K562 (cell line): ENCODE results near the gene TOR1B. TPM values are rescaled to one million over a fixed set of nuclear protein-coding genes. Genes with fewer than 3 reads are reported as not detected.
A peak's percentile ranks its signal among the peaks of the same experiment; 100 is the strongest.

ENCODE experiments used
- ADNP ChIP-seq: fragments of 200-800 bp; sonication (Bioruptor generic); IDR thresholded peaks from 2 replicates; pipeline ENCODE4 v1.6.1; 2016; ENCODE audit warnings: missing genetic modification characterization, missing compliant biosample characterization
- BHLHE40 ChIP-seq: IDR thresholded peaks from 2 replicates; pipeline ENCODE4 v1.6.1; 2011; ENCODE audit warnings: low read length, improper control_type of control experiment
- E2F6 ChIP-seq, 2 experiments: IDR thresholded peaks; 2 replicates each; pipeline ENCODE4 v1.6.1; 2011; ENCODE audit warnings: borderline replicate concordance in 1 of 2, control low read depth in 1 of 2, low read depth in 1 of 2, low read length in 1 of 2, mild to moderate bottlenecking in 1 of 2, mixed read lengths in 1 of 2, moderate library complexity in 1 of 2; ENCODE audit not compliant: insufficient read depth in 1 of 2, insufficient read length in 1 of 2, poor library complexity in 1 of 2, severe bottlenecking in 1 of 2; ENCODE audit errors: extremely low read depth in 1 of 2
- ESRRA ChIP-seq: fragments of 450-650 bp; IDR thresholded peaks from 2 replicates; pipeline ENCODE4 v1.6.1; 2014; ENCODE audit warnings: low read depth, mild to moderate bottlenecking, moderate library complexity, borderline replicate concordance
- HDAC1 ChIP-seq, 2 experiments: fragments of 450-650 bp; IDR thresholded peaks; 2 replicates each; pipeline ENCODE4 v1.6.1; 2016 to 2017; ENCODE audit warnings: inconsistent platforms in 1 of 2, mild to moderate bottlenecking in 1 of 2, moderate library complexity in 1 of 2
- TEAD1 ChIP-seq, 2 experiments: fragments of 450-650 bp in 1 of 2; sonication (generic) in 1 of 2; formaldehyde crosslinking; IDR thresholded peaks; 2 replicates each; pipeline versions ENCODE4 v1.4.0 to v1.8.0; 2020 to 2022; ENCODE audit warnings: mild to moderate bottlenecking in 2 of 2, missing genetic modification reagents in 1 of 2
- THAP12 ChIP-seq: fragments of 250-450 bp; sonication (Bioruptor Pico); IDR thresholded peaks from 2 replicates; pipeline ENCODE4 v1.9.0; 2021; ENCODE audit warnings: mild to moderate bottlenecking, inconsistent platforms
- USF1 ChIP-seq: sonication (generic); formaldehyde crosslinking; IDR thresholded peaks from 2 replicates; pipeline ENCODE4 v1.9.0; 2022; ENCODE audit warnings: mild to moderate bottlenecking, missing genetic modification reagents
- ZBTB7A ChIP-seq: IDR thresholded peaks from 2 replicates; pipeline ENCODE4 v1.6.1; 2011; ENCODE audit warnings: low read depth, mild to moderate bottlenecking, low read length, moderate library complexity, borderline replicate concordance; ENCODE audit not compliant: control insufficient read depth
- ZNF589 ChIP-seq: fragments of 200-800 bp; sonication (Bioruptor generic); IDR thresholded peaks from 2 replicates; pipeline ENCODE4 v1.6.1; 2016; ENCODE audit warnings: low read depth, missing genetic modification characterization, missing compliant biosample characterization
- polyA plus RNA-seq, 8 experiments: library from polyadenylated mRNA; depleted of rRNA in 4 of 8; stranded (reverse) in 5 of 8; unstranded in 3 of 8; fragments of >200 nt; fragmentation: Nextera tagmentation in 2 of 8; fragmentation: Illumina TruSeq in 1 of 8; extraction: Ambion mirVana in 2 of 8; extraction: Trizol in 1 of 8; gene quantifications; 2 replicates each; pipeline versions ENCODE4 v1.2.1 to v1.2.3, GENCODE V29; 2011 to 2014; ENCODE audit warnings: inconsistent platforms in 1 of 8, missing spikeins in 1 of 8
- total RNA-seq, 7 experiments: library from RNA; depleted of rRNA in 6 of 7; stranded (reverse); fragments of >200 nt in 6 of 7; fragmentation: Illumina TruSeq in 2 of 7; extraction: Trizol in 2 of 7; gene quantifications; 2 replicates each; pipeline versions ENCODE4 v1.2.1 to v1.2.3, GENCODE V29; 2011 to 2021; ENCODE audit warnings: low replicate concordance in 1 of 7
- TF ChIP-seq, protein P1 (sequence below): sonication (generic); formaldehyde crosslinking; IDR thresholded peaks from 2 replicates; pipeline ENCODE4 v1.8.0; 2022; ENCODE audit warnings: mild to moderate bottlenecking, missing genetic modification reagents

The TOR1B gene
- total and polyA plus RNA-seq, 9 of the 15 experiments (the other 6 are each of a cell fraction or from before 2014, with no cell fraction given) = 4.2 to 36.5 (median 24.6) TPM

- TF ChIP-seq THAP12 (CRISPR knock-in tag) (peak; percentile 51; the same call in 1 of the 2 replicates), BHLHE40 (peak; percentile 93), ZNF589 (peak; percentile 84), USF1 (CRISPR knock-in tag) (peak; percentile 58; the same call in 1 of the 2 replicates), TEAD1 (CRISPR knock-in tag; IDR thresholded peaks at IDR 0.05) (peak in 1 of 2 experiments; percentile 34; a peak in 1 of 4 replicates), HDAC1 (IDR thresholded peaks at IDR 0.05) (peak in 1 of 2 experiments; percentile 26; a peak in 1 of 4 replicates), ESRRA (no peak), ZBTB7A (0 out of 2 replicates have a peak, but pooled peaks have one; percentile 29), E2F6 (IDR thresholded peaks at IDR 0.05; ENCODE audit: borderline replicate concordance in 1 of 2, extremely low read depth in 1 of 2, insufficient read depth in 1 of 2, insufficient read length in 1 of 2, low read depth in 1 of 2, low read length in 1 of 2, poor library complexity in 1 of 2, severe bottlenecking in 1 of 2) (peak in 1 of 2 experiments; percentile 46), ADNP (tag) (no peak)
- TF ChIP-seq, protein P1, sequence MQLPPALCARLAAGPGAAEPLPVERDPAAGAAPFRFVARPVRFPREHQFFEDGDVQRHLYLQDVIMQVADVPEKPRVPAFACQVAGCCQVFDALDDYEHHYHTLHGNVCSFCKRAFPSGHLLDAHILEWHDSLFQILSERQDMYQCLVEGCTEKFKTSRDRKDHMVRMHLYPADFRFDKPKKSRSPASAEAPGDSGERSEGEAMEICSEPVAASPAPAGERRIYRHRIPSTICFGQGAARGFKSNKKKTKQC (CRISPR knock-in tag) = peak; percentile 63; the same call in 1 of the 2 replicates
Observed at GRCh38 chr9:129857207-129857606, 54.2 kb downstream of the TOR1B start (continued).
